ENCODE measurements around the gene RILPL1. TPM values are rescaled to one million over a fixed set of nuclear protein-coding genes. Genes with fewer than 3 reads are reported as not detected.
"Not testable (repeated sequence)": the region's sequence is repeated elsewhere in the genome, so short reads cannot be mapped to it uniquely, and the experiment has no call there.

RILPL1 gene
- total RNA-seq, 1 experiment from 2014 or later: 18.8 TPM

- ChIA-PET POLR2A (ENCODE audit: unreplicated experiment) (interaction anchor here (0.5 kb wide), 1 partner anchor 50 kb away, joined by 4 read pairs; no protein-coding TSS in a partner anchor), CTCF (no interaction called here)
- Histone ChIP-seq H3K79me2 (ENCODE audit: low read length) (no peaks in the 10 kb centered on the region), H3K4me2 (ENCODE audit: low read length) (no peak overlapping the region), H3K27ac (ENCODE audit: low read length) (no peak overlapping the region), H3K9ac (ENCODE audit: low read length) (no peak overlapping the region), H2AFZ (ENCODE audit: low read length) (no peak overlapping the region), H3K9me3 (ENCODE audit: low read length) (no peaks in the 10 kb centered on the region), H3F3A (ENCODE audit: low read length, unreplicated experiment) (no peaks in the 10 kb centered on the region), H3K4me3 (ENCODE audit: low read length) (no peak overlapping the region), H3K27me3 (ENCODE audit: low read length) (no peaks in the 10 kb centered on the region), H4K20me1 (ENCODE audit: low read length) (no peaks in the 10 kb centered on the region), H3K9me2 (replicated peaks; ENCODE audit: low read length) (no peaks in the 10 kb centered on the region), H3K36me3 (ENCODE audit: low read depth, low read length) (peaks cover 16% of the 10 kb centered on the region), H3K4me1 (ENCODE audit: insufficient read depth, low read length) (no peaks in the 10 kb centered on the region)
- TF ChIP-seq CTCF (conservative IDR thresholded peaks at IDR 0.05; ENCODE audit: low read depth, low read length) (no peak), EZH2phosphoT487 (IDR thresholded peaks at IDR 0.05; ENCODE audit: borderline replicate concordance, low read length) (no peak), EZH2 (IDR thresholded peaks at IDR 0.05; ENCODE audit: low read length, unreplicated experiment) (no peak)
- intact Hi-C loops (cut with micrococcal nuclease): no loop called here
- DNase-seq (no peak), ATAC-seq (no peak)
- BruUV-seq (replicated peaks): no TSS peak
Observed at GRCh38 chr12:123516216-123516780, 17.2 kb downstream of the RILPL1 start.

GRCh38 chr12:123514582-123515221, 18.8 kb downstream of the RILPL1 start:
- H3K79me2 ChIP-seq (ENCODE audit: low read length); DNase-seq; POLR2A ChIA-PET (ENCODE audit: unreplicated experiment); H3F3A ChIP-seq (ENCODE audit: low read length, unreplicated experiment); H2AFZ ChIP-seq (ENCODE audit: low read length); intact Hi-C loops (cut with micrococcal nuclease); H3K9ac ChIP-seq (ENCODE audit: low read length); BruUV-seq (replicated peaks); H3K9me2 ChIP-seq (replicated peaks; ENCODE audit: low read length); H3K4me3 ChIP-seq (ENCODE audit: low read length); H3K27me3 ChIP-seq (ENCODE audit: low read length); ATAC-seq; H3K4me2 ChIP-seq (ENCODE audit: low read length); H3K9me3 ChIP-seq (ENCODE audit: low read length); CTCF ChIA-PET; H4K20me1 ChIP-seq (ENCODE audit: low read length); H3K27ac ChIP-seq (ENCODE audit: low read length); H3K4me1 ChIP-seq (ENCODE audit: insufficient read depth, low read length): not testable (repeated sequence)
- peaks cover 14% of the 10 kb centered on the region for H3K36me3 ChIP-seq (ENCODE audit: low read depth, low read length)

GRCh38 chr12:123513805-123514204, 19.7 kb downstream of the RILPL1 start:
- no peaks in the 10 kb centered on the region for H3F3A ChIP-seq (ENCODE audit: low read length, unreplicated experiment)
- H3K9me2 ChIP-seq (replicated peaks; ENCODE audit: low read length): no peaks in the 10 kb centered on the region
- ATAC-seq (no peak), DNase-seq (no peak)
- no peak overlapping the region for H3K4me2 ChIP-seq (ENCODE audit: low read length)
- no peak overlapping the region for H2AFZ ChIP-seq (ENCODE audit: low read length)
- TF ChIP-seq EZH2phosphoT487 (IDR thresholded peaks at IDR 0.05; ENCODE audit: borderline replicate concordance, low read length) (no peak), CTCF (conservative IDR thresholded peaks at IDR 0.05; ENCODE audit: low read depth, low read length) (no peak), EZH2 (IDR thresholded peaks at IDR 0.05; ENCODE audit: low read length, unreplicated experiment) (no peak)
- H3K4me3 ChIP-seq (ENCODE audit: low read length): no peak overlapping the region
- POLR2A ChIA-PET (ENCODE audit: unreplicated experiment): no interaction called here
- no peaks in the 10 kb centered on the region for H3K4me1 ChIP-seq (ENCODE audit: insufficient read depth, low read length)
- no TSS peak for BruUV-seq (replicated peaks)
- CTCF ChIA-PET: no interaction called here
- intact Hi-C loops (cut with micrococcal nuclease): no loop called here
- peaks cover 14% of the 10 kb centered on the region for H3K36me3 ChIP-seq (ENCODE audit: low read depth, low read length)
- no peaks in the 10 kb centered on the region for H3K9me3 ChIP-seq (ENCODE audit: low read length)
- no peaks in the 10 kb centered on the region for H3K79me2 ChIP-seq (ENCODE audit: low read length)
- H4K20me1 ChIP-seq (ENCODE audit: low read length): no peaks in the 10 kb centered on the region
- H3K27me3 ChIP-seq (ENCODE audit: low read length): no peaks in the 10 kb centered on the region
- no peak overlapping the region for H3K27ac ChIP-seq (ENCODE audit: low read length)
- no peak overlapping the region for H3K9ac ChIP-seq (ENCODE audit: low read length)

All from PC-3 (cell line).